Activated T-cell treated with anti-CD3 and anti-CD28 coated beads, Interleukin-2, amount 50 U/mL, for 72 hours (primary cell): Measurements from ENCODE around the gene ENOX1. TPM values are rescaled to one million over a fixed set of nuclear protein-coding genes. Genes with fewer than 3 reads are reported as not detected.

Source experiments
- ATAC-seq, 2 donors: fragments of 150-1000 bp; cut with Tn5 transposase; replicated peaks in 1 of 2; 2 replicates each; pipeline ENCODE4 v1.10.0; 2021; ENCODE audit warnings: moderate library complexity in 2 of 2, mild to moderate bottlenecking in 1 of 2
- DNase-seq, 2 donors: peaks; one replicate each; pipeline ENCODE4 v3.0.0; 2021 to 2022; ENCODE audit warnings: mixed read lengths in 1 of 2
- H3K27ac Mint-ChIP-seq: one replicate; pipeline ENCODE4 v1.8.0; 2022; ENCODE audit warnings: mild to moderate bottlenecking, moderate library complexity, mixed read lengths
- H3K27me3 Mint-ChIP-seq: one replicate; pipeline ENCODE4 v1.8.0; 2022; ENCODE audit warnings: low read depth, mixed read lengths
- H3K36me3 Mint-ChIP-seq, 2 donors: one replicate each; pipeline ENCODE4 v1.8.0; 2022; ENCODE audit warnings: mixed read lengths in 2 of 2, mild to moderate bottlenecking in 1 of 2; ENCODE audit not compliant: insufficient read depth in 2 of 2
- H3K4me1 Mint-ChIP-seq: one replicate; pipeline ENCODE4 v1.8.0; 2022; ENCODE audit warnings: low read depth, mixed read lengths
- H3K4me3 Mint-ChIP-seq, 2 donors: one replicate each; pipeline ENCODE4 v1.8.0; 2022; ENCODE audit warnings: mild to moderate bottlenecking in 2 of 2, mixed read lengths in 2 of 2, moderate library complexity in 2 of 2
- H3K9me3 Mint-ChIP-seq, 2 donors: one replicate each; pipeline ENCODE4 v1.8.0; 2022; ENCODE audit warnings: mixed read lengths in 2 of 2
- total RNA-seq, 2 donors: library from RNA; stranded (reverse); gene quantifications; one replicate each; pipeline ENCODE4 v1.2.3, GENCODE V29; 2022

ENOX1 gene
- total RNA-seq, 2 donors from 2014 or later = 1.2 to 2.0 TPM

GRCh38 chr13:43166644-43167457, 619.9 kb downstream of the ENOX1 start:
- no peaks in the 10 kb centered on the region for H3K27me3 Mint-ChIP-seq
- DNase-seq (no peak), ATAC-seq (no peak)
- H3K4me1 Mint-ChIP-seq = no peaks in the 10 kb centered on the region
- no peak overlapping the region for H3K27ac Mint-ChIP-seq
- no peak overlapping the region for H3K4me3 Mint-ChIP-seq
- H3K9me3 Mint-ChIP-seq = peaks cover 0 to 5% of the 10 kb centered on the region in 2 donors
- H3K36me3 Mint-ChIP-seq = peaks cover 1 to 3% of the 10 kb centered on the region in 2 donors

Other genes with a start within 250 kb of the ENOX1 start
- 1 to 10 TPM; 2.5 to 2.8 TPM for gene CCDC122, start 92.8 kb upstream of the ENOX1 start, total RNA-seq
- 1 to 10 TPM; 3.3 to 4.3 TPM for gene LACC1, start 92.9 kb upstream of the ENOX1 start, total RNA-seq